Gastroesophageal sphincter (tissue), 4 donors: ENCODE data around the gene ANKRD61. TPM values are rescaled to one million over a fixed set of nuclear protein-coding genes. Genes with fewer than 3 reads are reported as not detected.

Experiments used
- ATAC-seq: fragments of 150-250 bp; one replicate; pipeline ENCODE4 v1.9.1; 2016; ENCODE audit warnings: mild to moderate bottlenecking, moderate library complexity
- H3K27ac ChIP-seq, 4 donors: fragments of 200-600 bp; sonication (generic) in 3 of 4; 1 replicate in 3 of 4; 2 replicates in 1 of 4; pipeline ENCODE4 v1.5.1; 2016 to 2019
- H3K27me3 ChIP-seq: fragments of 200-600 bp; sonication (generic); one replicate; pipeline ENCODE4 v1.5.1; 2019
- H3K36me3 ChIP-seq, 2 donors: fragments of 200-600 bp; sonication (generic); one replicate each; pipeline ENCODE4 v1.5.1; 2019; ENCODE audit warnings: control low read depth in 1 of 2
- H3K4me1 ChIP-seq, 3 donors: fragments of 200-600 bp; sonication (generic); 1 replicate in 2 of 3; 2 replicates in 1 of 3; pipeline ENCODE4 v1.5.1; 2016 to 2019; ENCODE audit warnings: control low read depth in 2 of 3
- H3K4me3 ChIP-seq, 2 donors: fragments of 200-600 bp; sonication (generic); one replicate each; pipeline ENCODE4 v1.5.1; 2019; ENCODE audit warnings: mild to moderate bottlenecking in 1 of 2, moderate library complexity in 1 of 2
- H3K9me3 ChIP-seq, 3 donors: fragments of 200-600 bp; sonication (generic); one replicate each; pipeline ENCODE4 v1.5.1; 2017 to 2019; ENCODE audit warnings: control low read depth in 2 of 3
- CTCF ChIP-seq, 4 experiments: fragments of 200-600 bp in 2 of 4; fragments of 450-650 bp in 2 of 4; sonication (generic) in 1 of 4; IDR thresholded peaks; one replicate each; pipeline ENCODE4 v1.5.1; 2017 to 2019; ENCODE audit warnings: antibody characterized with exemption in 4 of 4, mild to moderate bottlenecking in 2 of 4, moderate library complexity in 2 of 4
- EP300 ChIP-seq: sonication (generic); formaldehyde crosslinking; IDR thresholded peaks from one replicate; pipeline ENCODE4 v1.6.1; 2017; ENCODE audit warnings: antibody characterized with exemption, mild to moderate bottlenecking
- POLR2A ChIP-seq, 2 donors: fragments of 450-650 bp; IDR thresholded peaks; one replicate each; pipeline ENCODE4 v1.6.1; 2017; ENCODE audit warnings: antibody characterized with exemption in 2 of 2, mild to moderate bottlenecking in 2 of 2, moderate library complexity in 1 of 2
- POLR2AphosphoS5 ChIP-seq: sonication (generic); formaldehyde crosslinking; IDR thresholded peaks from one replicate; pipeline ENCODE4 v1.6.1; 2017; ENCODE audit warnings: antibody characterized with exemption
- WGBS, 2 donors: methylation state at CpG; one replicate each; pipeline ENCODE4 v1.1.5; 2018; ENCODE audit warnings: low coverage in 1 of 2; 5-methylcytosine and 5-hydroxymethylcytosine counted together
- total RNA-seq, 4 donors: library from RNA; depleted of rRNA; stranded (reverse); fragments of >200 nt; gene quantifications; one replicate each; pipeline ENCODE4 v1.1.0, GENCODE V29; 2016

ANKRD61 gene
- total RNA-seq, 4 donors from 2014 or later = 0.27 TPM; not detected in 3

- WGBS, 2 donors = 77 to 94% methylated on average over 5 of the region's 5 CpGs
- no peaks in the 10 kb centered on the region for H3K27me3 ChIP-seq
- no peak for TF ChIP-seq POLR2AphosphoS5
- TF ChIP-seq POLR2A (IDR thresholded peaks at IDR 0.05) = no peak
- no peak for TF ChIP-seq EP300
- no peak for TF ChIP-seq CTCF (IDR thresholded peaks at IDR 0.05)
- no peak for ATAC-seq
- H3K4me3 ChIP-seq = no peak overlapping the region
- H3K27ac ChIP-seq = no peak overlapping the region
- H3K9me3 ChIP-seq = no peaks in the 10 kb centered on the region
- peaks cover 0 to 98% of the 10 kb centered on the region in 2 donors for H3K36me3 ChIP-seq
- H3K4me1 ChIP-seq = no peaks in the 10 kb centered on the region
These were observed 2.6 kb upstream of the ANKRD61 start for GRCh38 chr7:6028563-6028962.

GRCh38 chr7:6031567-6031966 lies 391 bp downstream of the ANKRD61 start:
- H3K36me3 ChIP-seq = peaks cover 0 to 98% of the 10 kb centered on the region in 2 donors
- 84% methylated on average over 3 of the region's 3 CpGs; no CpG with 5 or more reads in 1 of the 2 donors for WGBS, 2 donors

GRCh38 chr7:6032167-6032566 lies 991 bp downstream of the ANKRD61 start:
- Histone ChIP-seq H3K4me1 (no peaks in the 10 kb centered on the region), H3K36me3 (peaks cover 0 to 98% of the 10 kb centered on the region in 2 donors), H3K27ac (no peak overlapping the region), H3K27me3 (no peaks in the 10 kb centered on the region), H3K4me3 (no peak overlapping the region), H3K9me3 (no peaks in the 10 kb centered on the region)
- TF ChIP-seq POLR2AphosphoS5 = no peak
- TF ChIP-seq POLR2A (IDR thresholded peaks at IDR 0.05) = no peak
- TF ChIP-seq EP300 = no peak
- no peak for TF ChIP-seq CTCF (IDR thresholded peaks at IDR 0.05)
- no peak for ATAC-seq
- WGBS, 2 donors = 70 to 98% methylated on average over 5 of the region's 5 CpGs

More at GRCh38 chr7:6031567-6031966, 391 bp downstream of the ANKRD61 start:
- Histone ChIP-seq H3K4me1 (no peaks in the 10 kb centered on the region), H3K4me3 (no peak overlapping the region), H3K27me3 (no peaks in the 10 kb centered on the region), H3K27ac (no peak overlapping the region), H3K9me3 (no peaks in the 10 kb centered on the region)
- no peak for ATAC-seq
- TF ChIP-seq POLR2A (IDR thresholded peaks at IDR 0.05) (no peak), POLR2AphosphoS5 (no peak), CTCF (IDR thresholded peaks at IDR 0.05) (no peak), EP300 (no peak)

GRCh38 chr7:6032641-6033040 lies 1.5 kb downstream of the ANKRD61 start:
- Histone ChIP-seq H3K9me3 (no peaks in the 10 kb centered on the region), H3K27ac (no peak overlapping the region), H3K4me1 (no peaks in the 10 kb centered on the region), H3K36me3 (peaks cover 0 to 98% of the 10 kb centered on the region in 2 donors), H3K4me3 (no peak overlapping the region), H3K27me3 (no peaks in the 10 kb centered on the region)
- ATAC-seq = no peak
- 72 to 82% methylated on average over 5 to 7 of the region's 7 CpGs for WGBS, 2 donors
- TF ChIP-seq POLR2AphosphoS5 = no peak
- TF ChIP-seq CTCF (IDR thresholded peaks at IDR 0.05) = no peak
- no peak for TF ChIP-seq POLR2A (IDR thresholded peaks at IDR 0.05)
- no peak for TF ChIP-seq EP300

GRCh38 chr7:6035165-6035564 lies 4.0 kb downstream of the ANKRD61 start:
- H3K9me3 ChIP-seq = no peaks in the 10 kb centered on the region
- H3K4me3 ChIP-seq = no peak overlapping the region
- 80 to 89% methylated on average over 8 to 10 of the region's 10 CpGs for WGBS, 2 donors
- no peaks in the 10 kb centered on the region for H3K4me1 ChIP-seq
- ATAC-seq = no peak
- no peaks in the 10 kb centered on the region for H3K27me3 ChIP-seq
- H3K27ac ChIP-seq = no peak overlapping the region
- no peak for TF ChIP-seq POLR2AphosphoS5
- TF ChIP-seq POLR2A (IDR thresholded peaks at IDR 0.05) = no peak
- no peak for TF ChIP-seq CTCF (IDR thresholded peaks at IDR 0.05)
- no peak for TF ChIP-seq EP300
- peaks cover 0 to 98% of the 10 kb centered on the region in 2 donors for H3K36me3 ChIP-seq
